22Rv1 (cell line): ENCODE measurements around the gene CCDC91.

Experiments used
- CTCF ChIP-seq: fragments of 450-650 bp; IDR thresholded peaks from 2 replicates; pipeline ENCODE4 v1.5.1; 2017; ENCODE audit warnings: mild to moderate bottlenecking
- ZFX ChIP-seq: fragments of 450-650 bp; IDR thresholded peaks from 2 replicates; pipeline ENCODE4 v1.6.1; 2017; ENCODE audit warnings: antibody characterized with exemption, borderline replicate concordance

- no peak for TF ChIP-seq CTCF
- no peak for TF ChIP-seq ZFX
These were observed 377.9 kb downstream of the CCDC91 start for GRCh38 chr12:28568118-28568517.
